CD14-positive monocyte (primary cell): Measurements from ENCODE around the gene DKK1. TPM values are rescaled to one million over a fixed set of nuclear protein-coding genes. Genes with fewer than 3 reads are reported as not detected.

Source experiments
- DNase-seq, 3 donors: peaks; one replicate each; pipeline ENCODE4 v3.0.0-alpha.2; 2011 to 2022
- H2AFZ ChIP-seq: 2 replicates; pipeline ENCODE4 v1.6.0; 2012; ENCODE audit warnings: mild to moderate bottlenecking, low read depth, low read length, inconsistent platforms; ENCODE audit not compliant: insufficient read depth, poor library complexity, severe bottlenecking
- H3K27ac ChIP-seq, 2 donors: 1 replicate in 1 of 2; 2 replicates in 1 of 2; pipeline ENCODE4 v1.5.1; 2012 to 2013; ENCODE audit warnings: low read length in 2 of 2, control low read depth in 1 of 2, inconsistent platforms in 1 of 2, low read depth in 1 of 2, mild to moderate bottlenecking in 1 of 2
- H3K27me3 ChIP-seq, 2 donors: one replicate each; pipeline versions ENCODE4 v1.6.0 to v1.6.1; 2011 to 2013; ENCODE audit warnings: low read length in 2 of 2; ENCODE audit not compliant: control insufficient read depth in 2 of 2, insufficient read depth in 2 of 2
- H3K36me3 ChIP-seq, 2 donors: replicated peaks in 1 of 2; 1 replicate in 1 of 2; 2 replicates in 1 of 2; pipeline versions ENCODE4 v1.5.1 to v1.6.1; 2012 to 2013; ENCODE audit warnings: low read length in 2 of 2, control low read depth in 1 of 2, inconsistent platforms in 1 of 2, mild to moderate bottlenecking in 1 of 2; ENCODE audit not compliant: insufficient read depth in 2 of 2, control insufficient read depth in 1 of 2
- H3K4me1 ChIP-seq, 2 donors: 1 replicate in 1 of 2; 2 replicates in 1 of 2; pipeline versions ENCODE4 v1.5.1 to v1.6.1; 2012 to 2013; ENCODE audit warnings: low read length in 2 of 2, control low read depth in 1 of 2, inconsistent platforms in 1 of 2, mild to moderate bottlenecking in 1 of 2, moderate library complexity in 1 of 2; ENCODE audit not compliant: insufficient read depth in 2 of 2, control insufficient read depth in 1 of 2
- H3K4me2 ChIP-seq: replicated peaks from 2 replicates; pipeline ENCODE3; 2012; ENCODE audit warnings: low read length, moderate library complexity, mild to moderate bottlenecking; ENCODE audit not compliant: poor library complexity, severe bottlenecking; ENCODE audit errors: extremely low read depth
- H3K4me3 ChIP-seq, 3 experiments: fragments of 200-600 bp in 1 of 3; sonication (generic) in 1 of 3; replicated peaks in 1 of 3; 1 replicate in 2 of 3; 2 replicates in 1 of 3; pipeline ENCODE4 v1.5.1; 2011 to 2013; ENCODE audit warnings: low read length in 3 of 3, mild to moderate bottlenecking in 3 of 3, control low read depth in 2 of 3, low read depth in 2 of 3, inconsistent platforms in 1 of 3, moderate library complexity in 1 of 3
- H3K79me2 ChIP-seq: 2 replicates; pipeline ENCODE4 v1.6.0; 2012; ENCODE audit warnings: mild to moderate bottlenecking, control low read depth, inconsistent platforms, low read length, moderate library complexity; ENCODE audit not compliant: insufficient read depth
- H3K9ac ChIP-seq: 2 replicates; pipeline ENCODE4 v1.6.0; 2017; ENCODE audit warnings: low read length, mild to moderate bottlenecking; ENCODE audit not compliant: insufficient read depth, poor library complexity, severe bottlenecking
- H3K9me3 ChIP-seq, 2 donors: replicated peaks in 1 of 2; 1 replicate in 1 of 2; 2 replicates in 1 of 2; pipeline versions ENCODE4 v1.5.1 to v1.6.1; 2012 to 2013; ENCODE audit warnings: low read length in 2 of 2, control low read depth in 1 of 2; ENCODE audit not compliant: control insufficient read depth in 1 of 2, insufficient read depth in 1 of 2
- H4K20me1 ChIP-seq: 2 replicates; pipeline ENCODE4 v1.6.0; 2012; ENCODE audit warnings: mild to moderate bottlenecking, low read length, control low read depth, moderate library complexity; ENCODE audit not compliant: insufficient read depth
- H3K27ac Mint-ChIP-seq, 7 donors: one replicate each; pipeline ENCODE4 v1.8.0; 2020; ENCODE audit warnings: mild to moderate bottlenecking in 7 of 7, mixed read lengths in 7 of 7, moderate library complexity in 6 of 7, inconsistent platforms in 2 of 7
- H3K27me3 Mint-ChIP-seq, 3 donors: one replicate each; pipeline ENCODE4 v1.8.0; 2021 to 2022; ENCODE audit warnings: low read depth in 3 of 3, mild to moderate bottlenecking in 3 of 3, mixed read lengths in 3 of 3, moderate library complexity in 3 of 3, inconsistent platforms in 1 of 3
- H3K36me3 Mint-ChIP-seq, 2 donors: one replicate each; pipeline ENCODE4 v1.8.0; 2020; ENCODE audit warnings: mixed read lengths in 2 of 2, inconsistent platforms in 1 of 2, mild to moderate bottlenecking in 1 of 2
- H3K4me1 Mint-ChIP-seq: one replicate; pipeline ENCODE4 v1.8.0; 2020; ENCODE audit warnings: mild to moderate bottlenecking, mixed read lengths
- H3K4me3 Mint-ChIP-seq, 2 donors: one replicate each; pipeline ENCODE4 v1.8.0; 2020; ENCODE audit warnings: mild to moderate bottlenecking in 2 of 2, mixed read lengths in 2 of 2, moderate library complexity in 1 of 2
- H3K9me3 Mint-ChIP-seq, 7 donors: one replicate each; pipeline ENCODE4 v1.8.0; 2020 to 2022; ENCODE audit warnings: mixed read lengths in 7 of 7, mild to moderate bottlenecking in 6 of 7, moderate library complexity in 6 of 7, inconsistent platforms in 2 of 7
- WGBS: methylation state at CpG from one replicate; pipeline ENCODE4 v1.1.5; 2013; ENCODE audit warnings: missing lambda C conversion rate; ENCODE audit not compliant: insufficient coverage; 5-methylcytosine and 5-hydroxymethylcytosine counted together
- intact Hi-C, 2 donors: fragments of 100-400 bp; cut with micrococcal nuclease; formaldehyde crosslinking; loops; one replicate each; pipeline versions ENCODE4 v1.15.0 to v1.15.1; 2023
- polyA plus RNA-seq, 3 donors: library from polyadenylated mRNA; depleted of rRNA in 1 of 3; unstranded in 2 of 3; stranded (reverse) in 1 of 3; fragments of 300-500 nt in 2 of 3; fragments of >200 nt in 1 of 3; fragmentation: Illumina TruSeq in 2 of 3; gene quantifications; 1 replicate in 2 of 3; 2 replicates in 1 of 3; pipeline ENCODE4 v1.2.3, GENCODE V29; 2012 to 2021
- TF ChIP-seq, protein P1 (sequence below): fragments of 200-600 bp; IDR thresholded peaks from one replicate; pipeline ENCODE4 v1.8.0; 2022; ENCODE audit warnings: antibody characterized with exemption, mild to moderate bottlenecking

Gene DKK1
- polyA plus RNA-seq, 3 donors, result not detected

- Histone ChIP-seq H3K9ac (no peak overlapping the region), H3K4me2 (no peak overlapping the region), H3K9me3 (no peaks in the 10 kb centered on the region), H3K36me3 (no peaks in the 10 kb centered on the region), H3K4me3 (no peak overlapping the region), H2AFZ (no peak overlapping the region), H3K27me3 (no peaks in the 10 kb centered on the region), H3K79me2 (no peaks in the 10 kb centered on the region), H4K20me1 (no peaks in the 10 kb centered on the region), H3K4me1 (no peaks in the 10 kb centered on the region), H3K27ac (no peak overlapping the region)
- Mint-ChIP-seq H3K4me1 (no peaks in the 10 kb centered on the region), H3K27me3 (no peaks in the 10 kb centered on the region), H3K4me3 (no peak overlapping the region), H3K9me3 (no peaks in the 10 kb centered on the region), H3K36me3 (no peaks in the 10 kb centered on the region), H3K27ac (no peak overlapping the region)
- TF ChIP-seq, protein P1, sequence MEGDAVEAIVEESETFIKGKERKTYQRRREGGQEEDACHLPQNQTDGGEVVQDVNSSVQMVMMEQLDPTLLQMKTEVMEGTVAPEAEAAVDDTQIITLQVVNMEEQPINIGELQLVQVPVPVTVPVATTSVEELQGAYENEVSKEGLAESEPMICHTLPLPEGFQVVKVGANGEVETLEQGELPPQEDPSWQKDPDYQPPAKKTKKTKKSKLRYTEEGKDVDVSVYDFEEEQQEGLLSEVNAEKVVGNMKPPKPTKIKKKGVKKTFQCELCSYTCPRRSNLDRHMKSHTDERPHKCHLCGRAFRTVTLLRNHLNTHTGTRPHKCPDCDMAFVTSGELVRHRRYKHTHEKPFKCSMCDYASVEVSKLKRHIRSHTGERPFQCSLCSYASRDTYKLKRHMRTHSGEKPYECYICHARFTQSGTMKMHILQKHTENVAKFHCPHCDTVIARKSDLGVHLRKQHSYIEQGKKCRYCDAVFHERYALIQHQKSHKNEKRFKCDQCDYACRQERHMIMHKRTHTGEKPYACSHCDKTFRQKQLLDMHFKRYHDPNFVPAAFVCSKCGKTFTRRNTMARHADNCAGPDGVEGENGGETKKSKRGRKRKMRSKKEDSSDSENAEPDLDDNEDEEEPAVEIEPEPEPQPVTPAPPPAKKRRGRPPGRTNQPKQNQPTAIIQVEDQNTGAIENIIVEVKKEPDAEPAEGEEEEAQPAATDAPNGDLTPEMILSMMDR, result no peak
- no peak for DNase-seq
- intact Hi-C loops, result no loop called here
- 57% methylated on average over 1 of the region's 2 CpGs for WGBS
Observed at GRCh38 chr10:52284416-52285013, 29.6 kb upstream of the DKK1 start.

GRCh38 chr10:52287866-52288265 is 26.2 kb upstream of the DKK1 start:
- intact Hi-C loops, result no loop called here
- no peak overlapping the region for H3K27ac Mint-ChIP-seq
- no peak for DNase-seq

More at GRCh38 chr10:52287866-52288265, 26.2 kb upstream of the DKK1 start:
- Mint-ChIP-seq H3K4me1 (no peaks in the 10 kb centered on the region), H3K27me3 (no peaks in the 10 kb centered on the region), H3K9me3 (peaks cover 0 to 2% (median 0%) of the 10 kb centered on the region in 7 donors), H3K36me3 (no peaks in the 10 kb centered on the region), H3K4me3 (no peak overlapping the region)
- Histone ChIP-seq H3K27ac (no peak overlapping the region), H3K9me3 (no peaks in the 10 kb centered on the region), H4K20me1 (no peaks in the 10 kb centered on the region), H2AFZ (no peak overlapping the region), H3K9ac (no peak overlapping the region), H3K27me3 (no peaks in the 10 kb centered on the region), H3K79me2 (no peaks in the 10 kb centered on the region), H3K4me2 (no peak overlapping the region), H3K4me1 (no peaks in the 10 kb centered on the region), H3K36me3 (no peaks in the 10 kb centered on the region), H3K4me3 (no peak overlapping the region)
- TF ChIP-seq, protein P1, result no peak
- 83% methylated on average over 1 of the region's 1 CpG for WGBS
